ENCODE results near the gene ARHGEF1. TPM values are rescaled to one million over a fixed set of nuclear protein-coding genes. Genes with fewer than 3 reads are reported as not detected.
A peak's percentile ranks its signal among the peaks of the same experiment; 100 is the strongest.

ARHGEF1 gene
- total RNA-seq, 2 donors from 2014 or later = 57.1 to 65.6 TPM

DNA sequence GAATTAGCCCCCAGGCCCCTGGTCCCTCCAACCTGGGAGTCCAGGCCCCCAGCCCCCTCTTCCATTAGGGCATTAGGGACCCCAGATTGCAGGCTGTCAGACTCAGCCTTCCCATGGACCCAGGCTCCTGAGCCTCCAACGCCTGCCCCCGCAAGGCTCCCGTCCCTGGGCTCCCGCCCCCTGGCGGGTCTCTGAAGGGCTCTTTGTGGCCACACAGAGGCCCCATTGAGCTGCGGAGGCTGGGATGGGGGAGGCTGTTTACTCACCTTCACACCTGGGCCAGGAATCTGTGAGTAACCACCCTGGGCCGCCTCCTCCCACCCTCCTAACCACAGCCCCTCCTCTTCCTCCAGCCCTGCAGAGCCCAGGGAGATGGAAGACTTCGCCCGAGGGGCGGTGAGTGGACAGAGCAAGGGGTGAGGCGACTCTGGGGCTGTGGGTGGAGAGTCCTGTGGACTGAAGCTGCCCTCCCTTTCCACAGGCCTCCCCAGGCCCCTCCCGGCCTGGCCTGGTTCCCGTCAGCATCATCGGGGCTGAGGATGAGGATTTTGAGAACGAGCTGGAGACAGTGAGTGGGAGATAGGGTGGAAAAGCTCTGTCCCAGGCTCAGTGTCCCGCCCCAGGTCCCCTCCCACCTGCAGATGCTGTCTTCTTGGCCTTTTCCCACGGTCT, 4.9 kb downstream of the ARHGEF1 start:
- intact Hi-C loops (cut with DNase I) = no loop called here
- WGBS = 35% methylated on average over 17 of the region's 17 CpGs
- no peak overlapping the region for H3K27ac ChIP-seq
- no peaks in the 10 kb centered on the region for H3K36me3 ChIP-seq
- H3K27me3 ChIP-seq (replicated peaks; ENCODE audit: insufficient read depth) = no peaks in the 10 kb centered on the region
- no peak for DNase-seq (ENCODE audit: low spot score)
- no peaks in the 10 kb centered on the region for H3K9me3 ChIP-seq
- H3K4me1 ChIP-seq (replicated peaks) = peaks cover 4% of the 10 kb centered on the region
- TF ChIP-seq POLR2A (IDR thresholded peaks at IDR 0.05) = no peak
- no peak for TF ChIP-seq POLR2AphosphoS5 (IDR thresholded peaks at IDR 0.05)
- TF ChIP-seq, protein P1, sequence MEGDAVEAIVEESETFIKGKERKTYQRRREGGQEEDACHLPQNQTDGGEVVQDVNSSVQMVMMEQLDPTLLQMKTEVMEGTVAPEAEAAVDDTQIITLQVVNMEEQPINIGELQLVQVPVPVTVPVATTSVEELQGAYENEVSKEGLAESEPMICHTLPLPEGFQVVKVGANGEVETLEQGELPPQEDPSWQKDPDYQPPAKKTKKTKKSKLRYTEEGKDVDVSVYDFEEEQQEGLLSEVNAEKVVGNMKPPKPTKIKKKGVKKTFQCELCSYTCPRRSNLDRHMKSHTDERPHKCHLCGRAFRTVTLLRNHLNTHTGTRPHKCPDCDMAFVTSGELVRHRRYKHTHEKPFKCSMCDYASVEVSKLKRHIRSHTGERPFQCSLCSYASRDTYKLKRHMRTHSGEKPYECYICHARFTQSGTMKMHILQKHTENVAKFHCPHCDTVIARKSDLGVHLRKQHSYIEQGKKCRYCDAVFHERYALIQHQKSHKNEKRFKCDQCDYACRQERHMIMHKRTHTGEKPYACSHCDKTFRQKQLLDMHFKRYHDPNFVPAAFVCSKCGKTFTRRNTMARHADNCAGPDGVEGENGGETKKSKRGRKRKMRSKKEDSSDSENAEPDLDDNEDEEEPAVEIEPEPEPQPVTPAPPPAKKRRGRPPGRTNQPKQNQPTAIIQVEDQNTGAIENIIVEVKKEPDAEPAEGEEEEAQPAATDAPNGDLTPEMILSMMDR (IDR thresholded peaks at IDR 0.05) = peak in 1 of 4 experiments; percentile 48
- no peak overlapping the region for H3K4me3 ChIP-seq

DNA sequence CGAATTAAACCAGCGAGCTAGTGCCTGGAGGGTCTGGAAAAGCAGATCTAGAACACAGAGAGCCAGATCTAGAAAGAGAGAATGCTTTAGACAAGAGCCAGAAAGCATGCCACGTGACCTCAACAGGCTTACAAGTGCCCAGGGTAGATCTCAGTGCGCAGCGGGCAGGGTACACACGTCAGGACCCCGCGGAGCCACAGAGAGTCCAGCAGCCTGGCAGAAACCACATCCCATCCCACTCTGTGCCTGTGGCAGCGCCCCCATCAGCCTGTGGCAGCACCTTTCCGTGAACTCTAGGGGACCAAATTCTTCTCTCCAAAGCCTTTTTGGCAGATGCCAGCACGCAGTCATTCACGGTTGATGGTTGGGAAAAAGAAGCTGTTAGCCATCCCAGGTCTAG, 5.9 kb downstream of the ARHGEF1 start:
- no peaks in the 10 kb centered on the region for H3K9me3 ChIP-seq
- H3K27ac ChIP-seq = no peak overlapping the region
- peaks cover 4% of the 10 kb centered on the region for H3K4me1 ChIP-seq (replicated peaks)
- no peaks in the 10 kb centered on the region for H3K27me3 ChIP-seq (replicated peaks; ENCODE audit: insufficient read depth)
- H3K36me3 ChIP-seq = no peaks in the 10 kb centered on the region
- no peak for DNase-seq (ENCODE audit: low spot score)
- H3K4me3 ChIP-seq = no peak overlapping the region
- TF ChIP-seq POLR2AphosphoS5 (IDR thresholded peaks at IDR 0.05) = no peak
- TF ChIP-seq POLR2A (IDR thresholded peaks at IDR 0.05) = no peak
- TF ChIP-seq, protein P1 (IDR thresholded peaks at IDR 0.05) = no peak
- intact Hi-C loops (cut with DNase I) = no loop called here
- WGBS = 90% methylated on average over 12 of the region's 12 CpGs

DNA sequence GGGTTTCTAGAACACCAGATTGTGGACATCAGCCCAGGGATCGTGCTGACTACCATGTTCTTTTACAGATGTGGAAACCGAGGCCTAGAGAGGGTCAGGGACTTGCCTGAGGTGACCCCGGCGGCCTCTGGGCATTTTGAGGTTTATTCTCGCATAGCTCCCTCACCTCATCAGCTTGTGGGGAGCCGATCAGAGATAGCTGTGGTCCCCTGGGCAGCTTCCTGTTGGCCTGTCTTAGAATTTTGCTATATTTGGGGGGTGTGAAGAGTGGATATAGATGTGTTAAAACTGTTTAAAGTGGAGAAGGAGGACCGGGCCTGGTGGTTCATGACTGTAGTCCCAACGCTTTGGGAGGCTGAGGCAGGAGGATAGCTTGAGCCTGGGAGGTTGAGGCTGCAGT, 6.9 kb downstream of the ARHGEF1 start:
- no peak for DNase-seq (ENCODE audit: low spot score)
- no peaks in the 10 kb centered on the region for H3K27me3 ChIP-seq (replicated peaks; ENCODE audit: insufficient read depth)
- H3K36me3 ChIP-seq = no peaks in the 10 kb centered on the region
- no peak overlapping the region for H3K27ac ChIP-seq
- no peak overlapping the region for H3K4me3 ChIP-seq
- no peaks in the 10 kb centered on the region for H3K9me3 ChIP-seq
- WGBS = 96% methylated on average over 8 of the region's 8 CpGs
- peaks cover 2% of the 10 kb centered on the region for H3K4me1 ChIP-seq (replicated peaks)
- intact Hi-C loops (cut with DNase I) = no loop called here
- no peak for TF ChIP-seq POLR2AphosphoS5 (IDR thresholded peaks at IDR 0.05)
- TF ChIP-seq, protein P1 (IDR thresholded peaks at IDR 0.05) = no peak
- TF ChIP-seq POLR2A (IDR thresholded peaks at IDR 0.05) = no peak

DNA sequence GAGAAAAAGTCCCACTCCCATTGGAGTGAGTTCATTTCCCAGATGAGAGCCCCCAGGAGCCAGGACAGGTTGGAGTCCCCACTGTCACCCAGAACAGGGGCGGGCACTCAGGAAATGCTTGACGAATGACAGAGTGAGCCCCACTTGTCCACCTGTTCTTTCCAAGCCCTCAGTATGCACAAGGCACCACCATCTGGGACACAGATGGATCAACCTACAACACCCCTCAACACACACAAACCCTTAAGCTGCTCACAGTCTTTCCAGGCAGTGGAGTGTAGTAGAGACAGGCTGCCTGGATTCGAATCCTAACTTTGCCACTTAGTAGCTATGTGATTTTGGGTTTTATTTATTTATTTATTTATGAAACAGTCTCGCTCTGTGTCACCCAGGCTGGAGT, 8.0 kb downstream of the ARHGEF1 start:
- TF ChIP-seq, protein P1 (IDR thresholded peaks at IDR 0.05) = no peak
- TF ChIP-seq POLR2A (IDR thresholded peaks at IDR 0.05) (no peak), POLR2AphosphoS5 (IDR thresholded peaks at IDR 0.05) (no peak)

More for the DNA sequence above, 8.0 kb downstream of the ARHGEF1 start:
- Histone ChIP-seq H3K27ac (no peak overlapping the region), H3K36me3 (peaks cover 0 to 8% of the 10 kb centered on the region in 2 donors), H3K4me3 (no peak overlapping the region), H3K27me3 (replicated peaks; ENCODE audit: insufficient read depth) (no peaks in the 10 kb centered on the region), H3K4me1 (replicated peaks) (no peaks in the 10 kb centered on the region), H3K9me3 (no peaks in the 10 kb centered on the region)
- 94% methylated on average over 4 of the region's 4 CpGs for WGBS
- no peak for DNase-seq (ENCODE audit: low spot score)
- intact Hi-C loops (cut with DNase I) = no loop called here

All from prostate gland (tissue), 2 donors.